Measurements from ENCODE around the gene SLC9A9. TPM values are rescaled to one million over a fixed set of nuclear protein-coding genes. Genes with fewer than 3 reads are reported as not detected.

SLC9A9 gene
- total RNA-seq, 2 donors from 2014 or later: 1.3 to 3.7 TPM

DNA sequence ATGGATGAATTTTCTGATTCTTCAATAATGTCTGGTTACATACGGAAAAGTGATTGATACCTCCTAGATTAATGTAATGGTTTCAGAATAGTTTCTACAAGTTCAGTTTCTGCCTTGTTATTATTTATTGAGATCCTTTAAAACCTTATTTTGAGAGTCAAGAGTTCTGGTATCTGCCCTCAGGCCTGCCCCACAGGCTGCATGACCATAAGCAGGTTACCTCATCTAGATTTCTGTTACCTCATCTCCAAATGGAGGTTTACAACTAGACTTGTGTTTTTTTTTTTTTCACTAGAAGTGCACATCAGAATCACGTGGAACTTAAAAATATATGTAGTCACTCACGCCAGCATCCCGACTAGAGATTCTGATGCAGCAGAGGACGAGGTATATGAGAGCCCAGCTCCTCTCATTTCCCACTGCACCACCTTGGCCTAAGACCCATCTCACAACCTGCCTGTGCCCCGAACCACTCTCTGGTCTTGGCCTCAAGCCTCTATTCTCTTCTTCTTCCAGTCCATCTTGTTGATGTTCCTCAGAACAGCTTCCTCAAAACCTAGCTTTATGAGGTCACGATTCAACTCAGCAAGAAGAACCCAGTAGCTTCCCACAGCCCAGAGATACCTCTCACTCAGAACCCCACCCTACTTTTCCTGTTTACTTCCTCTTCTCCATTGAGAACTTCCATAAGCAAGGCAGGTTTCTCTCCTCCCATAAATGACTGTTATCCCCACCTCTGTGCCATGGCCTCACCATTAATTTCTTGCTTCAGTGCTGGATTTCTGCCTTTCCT lies 375.3 kb downstream of the SLC9A9 start:
- no peak for TF ChIP-seq CTCF (conservative IDR thresholded peaks at IDR 0.05)
- no peaks in the 10 kb centered on the region for H3K27me3 ChIP-seq (ENCODE audit: control insufficient read depth, insufficient read depth, low read length, poor library complexity, severe bottlenecking)
- H3K9ac ChIP-seq (ENCODE audit: extremely low read depth, low read length, poor library complexity, severe bottlenecking): no peak overlapping the region
- H3K27ac ChIP-seq (ENCODE audit: low read depth, low read length): no peak overlapping the region
- H3K9me3 ChIP-seq (ENCODE audit: control insufficient read depth, low read length): no peaks in the 10 kb centered on the region
- H3K36me3 ChIP-seq (ENCODE audit: control insufficient read depth, insufficient read depth, low read length): no peaks in the 10 kb centered on the region
- H3K4me1 Mint-ChIP-seq: peaks cover 8% of the 10 kb centered on the region
- no peak overlapping the region for H3K4me3 ChIP-seq (ENCODE audit: low read length)
- DNase-seq: no peak
- H3K36me3 Mint-ChIP-seq (ENCODE audit: low read depth): no peaks in the 10 kb centered on the region
- no peak overlapping the region for H3K4me3 Mint-ChIP-seq
- H3K9me3 Mint-ChIP-seq: no peaks in the 10 kb centered on the region
- no peak overlapping the region for H3K27ac Mint-ChIP-seq
- H3K4me1 ChIP-seq (ENCODE audit: control insufficient read depth, insufficient read depth, low read length): peaks cover 4% of the 10 kb centered on the region
- 93 to 97% methylated on average over 6 to 7 of the region's 7 CpGs for WGBS, 2 experiments (ENCODE audit: insufficient coverage in 1 of 2, insufficient read length in 1 of 2)
- no peaks in the 10 kb centered on the region for H3K27me3 Mint-ChIP-seq (ENCODE audit: insufficient read depth)

DNA sequence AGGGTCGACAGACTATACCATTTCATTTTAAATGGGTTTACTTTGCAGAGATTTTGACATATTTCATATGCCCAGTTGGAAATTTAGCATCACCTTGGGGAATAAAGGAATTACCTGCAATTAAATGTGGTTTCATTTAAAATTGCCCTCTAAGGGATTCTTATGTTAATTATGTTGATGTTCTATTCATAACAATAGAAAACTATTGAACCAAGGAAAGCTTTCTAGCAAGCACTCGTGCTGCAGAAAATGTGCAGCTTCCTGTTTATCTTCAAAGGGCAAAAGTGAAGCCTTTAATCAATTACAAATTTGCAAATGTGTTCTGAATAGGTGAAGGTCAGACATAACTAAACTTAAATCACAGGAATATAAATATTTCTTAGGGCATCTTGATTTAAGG lies 376.6 kb downstream of the SLC9A9 start:
- H3K4me3 Mint-ChIP-seq: no peak overlapping the region
- 60% methylated on average over 2 of the region's 2 CpGs; no CpG with 5 or more reads in 1 of the 2 experiments for WGBS, 2 experiments (ENCODE audit: insufficient coverage in 1 of 2, insufficient read length in 1 of 2)
- no peak for DNase-seq

DNA sequence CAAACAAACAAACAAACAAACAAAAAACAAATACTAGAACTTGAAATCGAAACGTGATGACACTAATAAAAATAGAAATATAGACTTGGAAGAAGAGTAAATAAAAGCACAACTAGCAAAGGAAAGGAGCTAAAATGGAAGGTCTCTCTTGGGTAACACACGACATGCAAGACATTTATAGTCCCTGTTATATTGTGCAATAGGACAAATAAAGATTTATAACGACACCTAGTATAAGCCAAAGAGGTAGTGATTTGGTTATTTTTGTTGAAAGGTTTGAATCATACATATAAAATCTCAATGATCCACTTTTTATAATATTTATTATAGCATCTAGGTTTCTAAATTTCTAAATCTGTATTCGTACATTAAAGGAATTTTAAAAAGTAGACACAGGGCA lies 379.1 kb downstream of the SLC9A9 start:
- no peaks in the 10 kb centered on the region for H3K4me1 ChIP-seq (ENCODE audit: control insufficient read depth, insufficient read depth, low read length)
- no peaks in the 10 kb centered on the region for H3K9me3 ChIP-seq (ENCODE audit: control insufficient read depth, low read length)
- no peak overlapping the region for H3K4me3 ChIP-seq (ENCODE audit: low read length)
- H3K36me3 Mint-ChIP-seq (ENCODE audit: low read depth): no peaks in the 10 kb centered on the region
- no peak for TF ChIP-seq CTCF (conservative IDR thresholded peaks at IDR 0.05)
- no peaks in the 10 kb centered on the region for H3K27me3 ChIP-seq (ENCODE audit: control insufficient read depth, insufficient read depth, low read length, poor library complexity, severe bottlenecking)
- WGBS, 2 experiments (ENCODE audit: insufficient coverage in 1 of 2, insufficient read length in 1 of 2): 68 to 75% methylated on average over 4 of the region's 5 CpGs
- no peaks in the 10 kb centered on the region for H3K9me3 Mint-ChIP-seq
- H3K27me3 Mint-ChIP-seq (ENCODE audit: insufficient read depth): no peaks in the 10 kb centered on the region
- DNase-seq: no peak
- H3K36me3 ChIP-seq (ENCODE audit: control insufficient read depth, insufficient read depth, low read length): no peaks in the 10 kb centered on the region
- no peak overlapping the region for H3K9ac ChIP-seq (ENCODE audit: extremely low read depth, low read length, poor library complexity, severe bottlenecking)
- H3K27ac ChIP-seq (ENCODE audit: low read depth, low read length): no peak overlapping the region
- H3K4me1 Mint-ChIP-seq: no peaks in the 10 kb centered on the region
- no peak overlapping the region for H3K27ac Mint-ChIP-seq
- H3K4me3 Mint-ChIP-seq: no peak overlapping the region

More for the DNA sequence above, 376.6 kb downstream of the SLC9A9 start:
- no peak overlapping the region for H3K9ac ChIP-seq (ENCODE audit: extremely low read depth, low read length, poor library complexity, severe bottlenecking)
- Mint-ChIP-seq H3K36me3 (ENCODE audit: low read depth) (no peaks in the 10 kb centered on the region), H3K4me1 (peaks cover 6% of the 10 kb centered on the region), H3K27ac (no peak overlapping the region), H3K27me3 (ENCODE audit: insufficient read depth) (no peaks in the 10 kb centered on the region), H3K9me3 (no peaks in the 10 kb centered on the region)
- no peak overlapping the region for H3K27ac ChIP-seq (ENCODE audit: low read depth, low read length)
- no peaks in the 10 kb centered on the region for H3K27me3 ChIP-seq (ENCODE audit: control insufficient read depth, insufficient read depth, low read length, poor library complexity, severe bottlenecking)
- H3K9me3 ChIP-seq (ENCODE audit: control insufficient read depth, low read length): no peaks in the 10 kb centered on the region
- H3K4me3 ChIP-seq (ENCODE audit: low read length): no peak overlapping the region
- TF ChIP-seq CTCF (conservative IDR thresholded peaks at IDR 0.05): no peak
- peaks cover 4% of the 10 kb centered on the region for H3K4me1 ChIP-seq (ENCODE audit: control insufficient read depth, insufficient read depth, low read length)
- H3K36me3 ChIP-seq (ENCODE audit: control insufficient read depth, insufficient read depth, low read length): no peaks in the 10 kb centered on the region
